GM12864 (cell line): Measurements from ENCODE around the gene PTGR3.

Source experiments
- DNase-seq: peaks from one replicate; pipeline ENCODE4 v3.0.0-alpha.2; 2011; ENCODE audit warnings: low read depth
- H3K4me3 ChIP-seq: 2 replicates; pipeline ENCODE4 v1.5.1; 2011; ENCODE audit warnings: mild to moderate bottlenecking, low read depth, low read length, control low read depth
- CTCF ChIP-seq: IDR thresholded peaks from 2 replicates; pipeline ENCODE4 v1.5.1; 2011; ENCODE audit warnings: low read depth, mild to moderate bottlenecking, moderate library complexity, low read length, control low read depth, inconsistent platforms; ENCODE audit errors: missing control alignments

Gene PTGR3

GRCh38 chr18:75207310-75208154 is 1.4 kb downstream of the PTGR3 start:
- peak overlapping the region; percentile 99 for H3K4me3 ChIP-seq
- no peak for TF ChIP-seq CTCF
- DNase-seq = no peak

DNA sequence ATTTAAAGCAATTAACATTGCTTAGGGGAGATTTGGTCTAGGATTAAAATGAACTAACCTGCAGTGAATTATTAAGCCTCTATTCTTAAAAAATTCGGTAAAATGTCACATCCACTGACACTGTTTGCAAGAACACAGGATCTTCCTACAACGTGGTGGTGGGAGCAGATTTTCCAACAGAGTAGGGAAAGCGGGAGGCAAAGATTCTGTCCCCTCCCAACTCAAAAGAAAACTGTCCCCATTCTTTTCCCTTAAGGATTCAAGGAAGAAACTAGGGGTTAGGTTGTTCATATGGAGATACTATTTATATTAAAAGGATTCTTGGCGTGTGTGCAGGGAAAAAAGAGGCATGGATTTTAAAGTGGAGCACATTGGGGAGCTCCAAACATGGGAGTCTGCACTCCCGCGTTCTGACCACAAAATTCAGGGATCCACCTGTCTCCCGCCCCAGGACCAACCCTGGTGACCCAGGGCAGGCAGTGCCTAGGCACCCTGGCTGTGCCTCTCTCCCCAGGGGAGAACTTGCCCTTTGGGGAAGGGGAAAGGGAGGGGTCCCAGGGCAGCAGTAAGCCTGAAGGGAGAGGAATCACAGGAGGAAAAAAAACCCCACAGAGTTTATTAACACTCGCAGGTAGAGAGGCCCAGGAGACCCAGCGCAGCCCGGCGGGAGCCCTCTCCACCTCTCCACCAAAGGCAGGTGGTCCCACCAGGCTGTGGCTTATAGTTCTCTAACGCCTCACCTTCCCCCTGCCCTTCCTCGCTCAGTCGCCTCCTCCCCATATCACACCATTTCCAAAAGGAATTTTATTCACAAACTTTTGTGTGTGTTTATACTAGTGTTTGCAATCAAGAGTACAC is 2.3 kb downstream of the PTGR3 start:
- TF ChIP-seq CTCF = no peak

DNA sequence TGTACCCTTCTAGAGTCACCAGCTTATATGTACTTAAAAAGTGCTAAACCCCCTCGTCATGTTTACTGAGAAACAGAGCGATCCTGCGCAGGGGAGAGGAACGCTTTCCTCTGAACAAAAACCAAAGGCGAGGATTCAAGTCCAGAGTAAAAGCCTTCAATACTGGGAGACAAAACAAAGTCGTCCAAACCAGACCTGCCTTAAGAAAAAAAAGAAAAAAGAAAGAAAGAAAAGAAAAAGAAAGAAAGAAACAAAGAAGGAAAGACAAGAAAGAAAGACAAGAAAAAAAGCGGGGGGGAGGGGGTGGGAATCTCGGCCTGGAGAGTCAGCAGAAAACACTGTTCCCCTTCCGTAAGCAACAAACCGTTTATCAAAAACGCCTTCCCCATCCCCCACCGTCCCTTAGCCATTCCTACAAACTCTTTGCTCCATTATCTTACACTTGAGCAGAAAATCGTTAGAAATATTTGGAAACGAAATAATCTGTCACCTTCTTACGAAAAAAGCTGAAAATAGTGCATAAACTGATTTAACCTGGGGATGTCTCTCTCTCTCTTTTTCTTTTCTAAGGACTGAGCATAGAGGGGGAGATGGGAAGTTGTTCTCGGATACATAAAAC is 3.3 kb downstream of the PTGR3 start:
- no peak overlapping the region for H3K4me3 ChIP-seq
- no peak for DNase-seq
- TF ChIP-seq CTCF = no peak

More for the DNA sequence above, 2.3 kb downstream of the PTGR3 start:
- H3K4me3 ChIP-seq = peak overlapping the region; percentile 99; the same call in 1 of the 2 replicates
- no peak for DNase-seq

DNA sequence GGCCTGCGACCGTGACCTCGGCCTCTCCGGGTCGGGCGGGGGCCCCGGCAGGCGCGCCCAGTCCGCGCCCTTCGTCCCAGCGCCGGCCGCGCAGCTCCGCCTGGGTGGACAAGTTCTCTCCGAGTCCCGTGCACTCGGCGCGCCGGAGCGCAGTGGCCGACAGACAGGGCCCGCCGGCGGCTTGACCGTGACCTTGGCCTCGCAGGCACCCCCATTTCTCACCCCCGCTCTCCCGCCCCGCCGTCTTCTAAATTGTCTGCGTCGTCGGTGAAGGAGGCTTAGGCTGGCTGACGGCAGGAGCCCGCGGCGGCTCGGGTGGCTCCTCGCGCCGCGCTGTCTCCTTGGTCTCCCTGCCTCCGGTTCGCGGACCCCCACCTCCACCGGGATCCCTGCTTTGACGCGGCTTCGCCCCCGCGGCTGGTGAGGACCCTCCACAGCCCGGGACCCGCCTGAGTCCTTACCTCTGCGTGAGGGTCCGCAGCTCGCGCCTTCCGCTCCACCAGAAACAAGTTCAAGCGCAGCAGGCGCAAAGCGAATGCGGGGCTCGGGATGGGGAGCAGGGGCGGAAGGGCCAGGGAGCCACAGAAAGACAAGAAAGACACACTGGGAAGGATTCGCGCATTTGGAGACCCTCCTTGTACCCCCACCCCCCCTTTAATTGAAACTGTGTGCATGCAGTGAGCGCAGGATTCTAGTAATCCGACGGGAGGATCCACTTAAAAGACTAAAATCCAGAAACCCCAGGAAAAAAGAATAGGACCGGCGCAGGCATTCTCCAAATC is 4.0 kb downstream of the PTGR3 start:
- no peak for TF ChIP-seq CTCF

DNA sequence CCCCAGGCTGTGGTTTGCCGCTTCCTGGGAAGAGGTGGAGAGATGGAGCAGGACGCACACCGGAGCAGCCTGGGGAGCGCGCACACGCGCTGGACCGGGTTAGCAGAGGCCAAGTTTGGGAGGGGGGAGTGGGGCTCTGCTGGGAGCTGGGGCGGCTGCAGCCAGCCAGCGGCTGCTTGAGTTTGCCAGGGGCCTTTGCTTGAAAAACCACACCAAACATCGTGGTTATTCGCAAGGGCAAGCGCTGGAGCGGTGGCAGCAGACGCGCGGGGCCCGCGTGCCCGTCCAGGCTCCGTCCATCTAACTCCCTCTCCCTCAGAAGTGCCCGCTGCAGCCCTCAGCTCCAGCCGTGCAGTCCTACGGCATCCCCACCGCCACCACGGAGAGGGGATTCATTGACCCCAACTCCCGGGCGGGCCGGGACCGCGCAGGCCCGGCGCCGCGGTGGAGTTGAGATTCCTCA is 4.6 kb downstream of the PTGR3 start:
- H3K4me3 ChIP-seq = peak overlapping the region; percentile 23; the same call in 1 of the 2 replicates
- TF ChIP-seq CTCF = no peak
- DNase-seq = no peak

More for the DNA sequence above, 4.0 kb downstream of the PTGR3 start:
- no peak for DNase-seq
- H3K4me3 ChIP-seq = peak overlapping the region; percentile 25
